ENCODE data around the gene NWD2.

Gene NWD2

GRCh38 chr4:37223732-37224131 is 20.8 kb upstream of the NWD2 start:
- H3F3A ChIP-seq (ENCODE audit: control insufficient read depth, insufficient read depth), result no peaks in the 10 kb centered on the region
- H3K4me2 ChIP-seq (ENCODE audit: low read length), result no peak overlapping the region
- no peaks in the 10 kb centered on the region for H3K27me3 ChIP-seq (ENCODE audit: control insufficient read depth, low read length)
- H3K9me2 ChIP-seq (replicated peaks; ENCODE audit: control insufficient read depth, low read length), result no peaks in the 10 kb centered on the region
- no peaks in the 10 kb centered on the region for H3K36me3 ChIP-seq (ENCODE audit: control insufficient read depth, low read length)
- no peaks in the 10 kb centered on the region for H3K9me3 ChIP-seq (ENCODE audit: control insufficient read depth, insufficient read depth, low read length)
- H4K20me1 ChIP-seq (ENCODE audit: control insufficient read depth, insufficient read depth, low read depth, low read length), result no peaks in the 10 kb centered on the region
- H3K79me2 ChIP-seq (ENCODE audit: control insufficient read depth, low read length), result no peaks in the 10 kb centered on the region
- H3K4me1 ChIP-seq (ENCODE audit: control insufficient read depth, low read length), result no peaks in the 10 kb centered on the region
- TF ChIP-seq CTCF (IDR thresholded peaks at IDR 0.05; ENCODE audit: low read depth, low read length, poor library complexity, severe bottlenecking), result no peak
- no peak for TF ChIP-seq EZH2phosphoT487 (IDR thresholded peaks at IDR 0.05; ENCODE audit: borderline replicate concordance, low read length)
- H3K27ac ChIP-seq (ENCODE audit: low read depth, low read length), result no peak overlapping the region
- no peak overlapping the region for H3K4me3 ChIP-seq (ENCODE audit: low read length)

- Histone ChIP-seq H3K27me3 (ENCODE audit: control insufficient read depth, low read length) (no peaks in the 10 kb centered on the region), H3K4me2 (ENCODE audit: low read length) (no peak overlapping the region), H3K9me3 (ENCODE audit: control insufficient read depth, insufficient read depth, low read length) (no peaks in the 10 kb centered on the region), H3K4me1 (ENCODE audit: control insufficient read depth, low read length) (no peaks in the 10 kb centered on the region), H3F3A (ENCODE audit: control insufficient read depth, insufficient read depth) (no peaks in the 10 kb centered on the region), H4K20me1 (ENCODE audit: control insufficient read depth, insufficient read depth, low read depth, low read length) (no peaks in the 10 kb centered on the region), H3K4me3 (ENCODE audit: low read length) (no peak overlapping the region), H3K9me2 (replicated peaks; ENCODE audit: control insufficient read depth, low read length) (no peaks in the 10 kb centered on the region), H3K79me2 (ENCODE audit: control insufficient read depth, low read length) (no peaks in the 10 kb centered on the region), H3K36me3 (ENCODE audit: control insufficient read depth, low read length) (no peaks in the 10 kb centered on the region), H3K27ac (ENCODE audit: low read depth, low read length) (no peak overlapping the region)
- no peak for TF ChIP-seq CTCF (IDR thresholded peaks at IDR 0.05; ENCODE audit: low read depth, low read length, poor library complexity, severe bottlenecking)
- TF ChIP-seq EZH2phosphoT487 (IDR thresholded peaks at IDR 0.05; ENCODE audit: borderline replicate concordance, low read length), result no peak
Observed at GRCh38 chr4:37224854-37225253, 19.7 kb upstream of the NWD2 start.

DNA sequence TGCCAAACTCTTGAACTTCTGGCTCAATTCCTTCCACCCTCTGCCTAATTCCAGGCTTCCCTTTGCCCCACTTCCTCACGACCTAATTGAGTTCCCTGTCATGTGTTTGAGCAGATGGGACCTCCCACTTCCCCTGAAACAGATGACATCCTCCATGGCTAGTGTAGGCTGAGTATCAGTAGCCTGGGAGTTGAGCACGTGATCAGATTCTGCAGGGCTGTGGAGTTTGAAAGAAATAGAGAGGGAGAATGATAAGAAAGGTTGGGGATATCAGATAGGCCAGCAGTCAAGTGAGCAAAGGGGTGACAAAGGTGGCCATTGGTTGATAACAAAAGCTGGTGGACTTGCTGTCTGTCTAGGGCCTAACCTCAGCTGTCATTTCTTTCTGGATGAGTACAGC is 18.8 kb upstream of the NWD2 start:
- Histone ChIP-seq H3K4me2 (ENCODE audit: low read length) (no peak overlapping the region), H3K9me3 (ENCODE audit: control insufficient read depth, insufficient read depth, low read length) (no peaks in the 10 kb centered on the region), H3K4me3 (ENCODE audit: low read length) (no peak overlapping the region), H3K4me1 (ENCODE audit: control insufficient read depth, low read length) (no peaks in the 10 kb centered on the region), H3K36me3 (ENCODE audit: control insufficient read depth, low read length) (no peaks in the 10 kb centered on the region), H3K79me2 (ENCODE audit: control insufficient read depth, low read length) (no peaks in the 10 kb centered on the region), H3K27ac (ENCODE audit: low read depth, low read length) (no peak overlapping the region), H3F3A (ENCODE audit: control insufficient read depth, insufficient read depth) (no peaks in the 10 kb centered on the region), H3K27me3 (ENCODE audit: control insufficient read depth, low read length) (no peaks in the 10 kb centered on the region), H4K20me1 (ENCODE audit: control insufficient read depth, insufficient read depth, low read depth, low read length) (no peaks in the 10 kb centered on the region), H3K9me2 (replicated peaks; ENCODE audit: control insufficient read depth, low read length) (no peaks in the 10 kb centered on the region)
- no peak for TF ChIP-seq EZH2phosphoT487 (IDR thresholded peaks at IDR 0.05; ENCODE audit: borderline replicate concordance, low read length)
- TF ChIP-seq CTCF (IDR thresholded peaks at IDR 0.05; ENCODE audit: low read depth, low read length, poor library complexity, severe bottlenecking), result no peak

GRCh38 chr4:37232315-37232714 is 12.2 kb upstream of the NWD2 start:
- Histone ChIP-seq H3K27me3 (ENCODE audit: control insufficient read depth, low read length) (no peaks in the 10 kb centered on the region), H3K4me2 (ENCODE audit: low read length) (no peak overlapping the region), H3K9me2 (replicated peaks; ENCODE audit: control insufficient read depth, low read length) (no peaks in the 10 kb centered on the region), H3K79me2 (ENCODE audit: control insufficient read depth, low read length) (no peaks in the 10 kb centered on the region), H3K4me3 (ENCODE audit: low read length) (no peak overlapping the region), H3K9me3 (ENCODE audit: control insufficient read depth, insufficient read depth, low read length) (no peaks in the 10 kb centered on the region), H3K27ac (ENCODE audit: low read depth, low read length) (no peak overlapping the region), H4K20me1 (ENCODE audit: control insufficient read depth, insufficient read depth, low read depth, low read length) (no peaks in the 10 kb centered on the region), H3K36me3 (ENCODE audit: control insufficient read depth, low read length) (no peaks in the 10 kb centered on the region), H3F3A (ENCODE audit: control insufficient read depth, insufficient read depth) (no peaks in the 10 kb centered on the region), H3K4me1 (ENCODE audit: control insufficient read depth, low read length) (no peaks in the 10 kb centered on the region)
- no peak for TF ChIP-seq CTCF (IDR thresholded peaks at IDR 0.05; ENCODE audit: low read depth, low read length, poor library complexity, severe bottlenecking)
- no peak for TF ChIP-seq EZH2phosphoT487 (IDR thresholded peaks at IDR 0.05; ENCODE audit: borderline replicate concordance, low read length)
